Gastrocnemius medialis (tissue), 4 donors: ENCODE results near the gene TET3. TPM values are rescaled to one million over a fixed set of nuclear protein-coding genes. Genes with fewer than 3 reads are reported as not detected.

Experiments used
- ATAC-seq, 2 donors: fragments of 150-250 bp; one replicate each; pipeline ENCODE4 v1.9.1; 2016
- DNase-seq, 2 donors: peaks; one replicate each; pipeline ENCODE4 v3.0.0-alpha.2; 2019
- H3K27ac ChIP-seq, 4 donors: fragments of 200-600 bp; sonication (generic); 1 replicate in 1 of 4; 2 replicates in 3 of 4; pipeline ENCODE4 v1.5.1; 2016 to 2018; ENCODE audit warnings: mild to moderate bottlenecking in 2 of 4, moderate library complexity in 1 of 4
- H3K27me3 ChIP-seq, 3 donors: fragments of 200-600 bp; sonication (generic) in 2 of 3; 1 replicate in 1 of 3; 2 replicates in 2 of 3; pipeline versions ENCODE4 v1.5.1 to v1.6.0; 2016 to 2019; ENCODE audit warnings: mild to moderate bottlenecking in 1 of 3, moderate library complexity in 1 of 3
- H3K36me3 ChIP-seq, 2 donors: fragments of 200-600 bp; sonication (generic) in 1 of 2; one replicate each; pipeline ENCODE4 v1.5.1; 2017 to 2018
- H3K4me1 ChIP-seq, 2 donors: fragments of 200-600 bp; sonication (generic) in 1 of 2; one replicate each; pipeline ENCODE4 v1.5.1; 2016 to 2017; ENCODE audit warnings: mild to moderate bottlenecking in 2 of 2
- H3K4me3 ChIP-seq, 4 donors: fragments of 200-600 bp; sonication (generic) in 3 of 4; 1 replicate in 1 of 4; 2 replicates in 3 of 4; pipeline ENCODE4 v1.5.1; 2016 to 2019; ENCODE audit warnings: mild to moderate bottlenecking in 2 of 4
- H3K9me3 ChIP-seq, 3 donors: fragments of 200-600 bp; sonication (generic) in 2 of 3; 1 replicate in 1 of 3; 2 replicates in 2 of 3; pipeline ENCODE4 v1.5.1; 2016 to 2019
- CTCF ChIP-seq, 5 experiments: fragments of 450-650 bp in 3 of 5; fragments of 200-600 bp in 2 of 5; sonication (generic) in 2 of 5; IDR thresholded peaks in 4 of 5; conservative IDR thresholded peaks in 1 of 5; 1 replicate in 4 of 5; 2 replicates in 1 of 5; pipeline ENCODE4 v1.5.1; 2016 to 2019; ENCODE audit warnings: antibody characterized with exemption in 5 of 5, mild to moderate bottlenecking in 3 of 5, moderate library complexity in 3 of 5
- POLR2A ChIP-seq, 2 donors: fragments of 450-650 bp; IDR thresholded peaks; one replicate each; pipeline ENCODE4 v1.6.1; 2017; ENCODE audit warnings: antibody characterized with exemption in 2 of 2, mild to moderate bottlenecking in 2 of 2, moderate library complexity in 2 of 2
- in situ Hi-C, 4 donors: fragments of 200-750 bp; cut with MboI; loops; one replicate each; pipeline versions ENCODE4 v1.15.0 to v1.8.0; 2017; ENCODE audit warnings: low sequenced_read_pairs in 4 of 4
- intact Hi-C: fragments of 100-400 bp; cut with DNase I; formaldehyde crosslinking; loops from one replicate; pipeline ENCODE4 v1.15.1; 2023; ENCODE audit warnings: low total_unique reads
- total RNA-seq, 4 donors: library from RNA; depleted of rRNA; stranded (reverse); fragments of >200 nt; gene quantifications; one replicate each; pipeline versions ENCODE4 v1.1.0 to v1.2.3, GENCODE V29; 2016

TET3 gene
- total RNA-seq, 4 donors from 2014 or later, result 2.1 to 3.3 (median 2.9) TPM

GRCh38 chr2:74028290-74028689 lies 43.6 kb downstream of the TET3 start:
- H3K27ac ChIP-seq, result no peak overlapping the region
- intact Hi-C loops, result no loop called here
- no peak for TF ChIP-seq POLR2A (IDR thresholded peaks at IDR 0.05)
- TF ChIP-seq CTCF (IDR thresholded peaks at IDR 0.05 in 4 of 5, conservative IDR thresholded peaks at IDR 0.05 in 1 of 5), result no peak
- no peaks in the 10 kb centered on the region for H3K9me3 ChIP-seq
- peaks cover 13 to 18% of the 10 kb centered on the region in 2 donors for H3K4me1 ChIP-seq
- DNase-seq (no peak), ATAC-seq (no peak)
- H3K36me3 ChIP-seq, result no peaks in the 10 kb centered on the region
- H3K27me3 ChIP-seq, result no peaks in the 10 kb centered on the region
- H3K4me3 ChIP-seq, result no peak overlapping the region
- in situ Hi-C loops, result no loop called here

- ATAC-seq, result no peak
- Histone ChIP-seq H3K36me3 (no peaks in the 10 kb centered on the region), H3K4me3 (no peak overlapping the region), H3K9me3 (no peaks in the 10 kb centered on the region), H3K4me1 (peaks cover 13 to 18% of the 10 kb centered on the region in 2 donors), H3K27ac (no peak overlapping the region), H3K27me3 (no peaks in the 10 kb centered on the region)
- no peak for DNase-seq
- TF ChIP-seq POLR2A (IDR thresholded peaks at IDR 0.05) (no peak), CTCF (IDR thresholded peaks at IDR 0.05 in 4 of 5, conservative IDR thresholded peaks at IDR 0.05 in 1 of 5) (no peak)
- in situ Hi-C loops (no loop called here), intact Hi-C loops (no loop called here)
These were observed 44.0 kb downstream of the TET3 start for GRCh38 chr2:74028741-74029140.

GRCh38 chr2:74029714-74030397 lies 45.1 kb downstream of the TET3 start:
- Histone ChIP-seq H3K4me3 (no peak overlapping the region), H3K36me3 (no peaks in the 10 kb centered on the region), H3K27me3 (no peaks in the 10 kb centered on the region), H3K27ac (no peak overlapping the region), H3K9me3 (no peaks in the 10 kb centered on the region), H3K4me1 (peaks cover 13 to 18% of the 10 kb centered on the region in 2 donors)
- DNase-seq, result no peak
- no peak for ATAC-seq
- TF ChIP-seq POLR2A (IDR thresholded peaks at IDR 0.05), result no peak
- TF ChIP-seq CTCF (IDR thresholded peaks at IDR 0.05 in 4 of 5, conservative IDR thresholded peaks at IDR 0.05 in 1 of 5), result no peak
- intact Hi-C loops, result no loop called here
- in situ Hi-C loops, result no loop called here

- Histone ChIP-seq H3K4me1 (peaks cover 13 to 18% of the 10 kb centered on the region in 2 donors), H3K36me3 (no peaks in the 10 kb centered on the region), H3K4me3 (no peak overlapping the region), H3K27me3 (no peaks in the 10 kb centered on the region), H3K27ac (no peak overlapping the region), H3K9me3 (no peaks in the 10 kb centered on the region)
- intact Hi-C loops, result no loop called here
- DNase-seq (no peak), ATAC-seq (no peak)
- no peak for TF ChIP-seq POLR2A (IDR thresholded peaks at IDR 0.05)
- TF ChIP-seq CTCF (IDR thresholded peaks at IDR 0.05 in 4 of 5, conservative IDR thresholded peaks at IDR 0.05 in 1 of 5), result no peak
- in situ Hi-C loops, result no loop called here
These were observed 46.5 kb downstream of the TET3 start for GRCh38 chr2:74031221-74031620.

GRCh38 chr2:74031959-74032287 lies 47.2 kb downstream of the TET3 start:
- no peak overlapping the region for H3K4me3 ChIP-seq
- peaks cover 13 to 18% of the 10 kb centered on the region in 2 donors for H3K4me1 ChIP-seq
- no peaks in the 10 kb centered on the region for H3K27me3 ChIP-seq
- no peak for DNase-seq
- no peaks in the 10 kb centered on the region for H3K9me3 ChIP-seq
- TF ChIP-seq CTCF (IDR thresholded peaks at IDR 0.05 in 4 of 5, conservative IDR thresholded peaks at IDR 0.05 in 1 of 5) (no peak), POLR2A (IDR thresholded peaks at IDR 0.05) (no peak)
- intact Hi-C loops (no loop called here), in situ Hi-C loops (no loop called here)
- no peaks in the 10 kb centered on the region for H3K36me3 ChIP-seq
- H3K27ac ChIP-seq, result no peak overlapping the region
- no peak for ATAC-seq
